Heart left ventricle (tissue), 16 donors: Measurements from ENCODE around the gene PACSIN1. TPM values are rescaled to one million over a fixed set of nuclear protein-coding genes. Genes with fewer than 3 reads are reported as not detected.
A peak's percentile ranks its signal among the peaks of the same experiment; 100 is the strongest.

ENCODE experiments used
- ATAC-seq, 4 donors: fragments of 200-7000 bp; cut with Tn5 transposase; one replicate each; pipeline ENCODE4 v1.9.1; 2020 to 2022; ENCODE audit warnings: moderate library complexity in 4 of 4, mild to moderate bottlenecking in 3 of 4, moderate number of reproducible peaks in 1 of 4
- DNase-seq, 5 donors: peaks; one replicate each; pipeline ENCODE4 v3.0.0-alpha.2; 2020
- H3K27ac ChIP-seq, 12 donors: fragments of 200-600 bp; sonication (generic) in 4 of 12; one replicate each; pipeline versions ENCODE4 v1.5.0 to v1.8.0; 2016 to 2022; ENCODE audit warnings: mild to moderate bottlenecking in 2 of 12
- H3K27me3 ChIP-seq, 9 donors: fragments of 200-600 bp; sonication (generic) in 2 of 9; one replicate each; pipeline versions ENCODE4 v1.5.1 to v1.8.0; 2016 to 2022; ENCODE audit warnings: mild to moderate bottlenecking in 3 of 9
- H3K36me3 ChIP-seq, 9 donors: fragments of 200-600 bp; sonication (generic) in 2 of 9; one replicate each; pipeline versions ENCODE4 v1.5.0 to v1.8.0; 2018 to 2022; ENCODE audit warnings: mild to moderate bottlenecking in 2 of 9
- H3K4me1 ChIP-seq, 12 donors: fragments of 200-600 bp; sonication (generic) in 4 of 12; one replicate each; pipeline versions ENCODE4 v1.5.0 to v1.8.0; 2016 to 2022; ENCODE audit warnings: mild to moderate bottlenecking in 3 of 12
- H3K4me3 ChIP-seq, 12 donors: fragments of 200-600 bp; sonication (generic) in 4 of 12; one replicate each; pipeline versions ENCODE4 v1.5.0 to v1.8.0; 2017 to 2022; ENCODE audit warnings: mild to moderate bottlenecking in 9 of 12, moderate library complexity in 4 of 12
- H3K9me3 ChIP-seq, 12 donors: fragments of 200-600 bp; sonication (generic) in 4 of 12; one replicate each; pipeline versions ENCODE4 v1.5.0 to v1.8.0; 2016 to 2022; ENCODE audit warnings: mild to moderate bottlenecking in 1 of 12
- POLR2A ChIP-seq, 2 donors: fragments of 450-650 bp; IDR thresholded peaks; one replicate each; pipeline ENCODE4 v1.6.1; 2017; ENCODE audit warnings: antibody characterized with exemption in 2 of 2, mild to moderate bottlenecking in 2 of 2, moderate library complexity in 2 of 2
- WGBS, 4 donors: extraction: QIAGEN DNeasy Blood & Tissue Kit in 2 of 4; methylation state at CpG; one replicate each; pipeline versions ENCODE4 v1.1.5 to v1.1.7; 2013 to 2018; 5-methylcytosine and 5-hydroxymethylcytosine counted together
- intact Hi-C, 10 donors: fragments of 100-400 bp; cut with DNase I; formaldehyde crosslinking; loops; one replicate each; pipeline versions ENCODE4 v1.11.1 to v1.14.2; 2022
- polyA plus RNA-seq, 2 donors: library from polyadenylated mRNA; stranded (reverse); fragments of 200-250 nt; gene quantifications; one replicate each; pipeline ENCODE4 v1.2.3, GENCODE V29; 2013
- total RNA-seq, 9 donors: library from RNA; depleted of rRNA in 2 of 9; stranded (reverse); fragments of >200 nt in 2 of 9; fragmentation: NEBNext Ultra II Directional in 3 of 9; extraction: Animal tissue kit (Norgen Biotek cat#: 25700) in 3 of 9; gene quantifications; one replicate each; pipeline versions ENCODE4 v1.1.0 to v1.2.4, GENCODE V29; 2016 to 2023
- TF ChIP-seq, protein P1 (sequence below), 12 donors: fragments of 200-600 bp; sonication (generic) in 4 of 12; IDR thresholded peaks; one replicate each; pipeline versions ENCODE4 v1.5.0 to v1.8.0; 2018 to 2022; ENCODE audit warnings: antibody characterized with exemption in 12 of 12, mild to moderate bottlenecking in 5 of 12
- donor health status: ischemic (EF 13 %, LVEDD 7.1; RV severe dilation, severe dysfunction).
- donor health status: healthy with polysubstance abuse.
- donor health status: DM: no; HTN: yes; CAD: no.
- donor health status: DM: no; HTN: no; CAD: no.
- donor health status: ischemic (EF 25% LVEDD 6.9; RV normal size, moderate dysfunction).
- donor health status: ischemic (EF 25% LVEDD 5.7; RV mildly dilated, moderate dysfunction).
- donor health status: healthy.
- donor health status: DM: yes; HTN: yes; CAD: no.
- donor health status: ischemic (EF 35%, LVEDD 5.7; RV mildly dilated, moderate dysfunction).
- donor health status: nonischemic (EF 11% LVEDD 7.7; RV severe dilation, severe dysfunction).
- donor health status: DM: yes; HTN: yes; CAD: no.
- donor health status: PGD.
- donor health status: ischemic (EF 29% LVEDD 5.4; RV normal size, mild dysfunction).
- donor health status: nonischemic (EF 23%, LVEDD 6.1; RV moderate dilation, normal function).

Gene PACSIN1
- total and polyA plus RNA-seq, 11 donors, result 1.6 to 12.7 (median 6.0) TPM

DNA sequence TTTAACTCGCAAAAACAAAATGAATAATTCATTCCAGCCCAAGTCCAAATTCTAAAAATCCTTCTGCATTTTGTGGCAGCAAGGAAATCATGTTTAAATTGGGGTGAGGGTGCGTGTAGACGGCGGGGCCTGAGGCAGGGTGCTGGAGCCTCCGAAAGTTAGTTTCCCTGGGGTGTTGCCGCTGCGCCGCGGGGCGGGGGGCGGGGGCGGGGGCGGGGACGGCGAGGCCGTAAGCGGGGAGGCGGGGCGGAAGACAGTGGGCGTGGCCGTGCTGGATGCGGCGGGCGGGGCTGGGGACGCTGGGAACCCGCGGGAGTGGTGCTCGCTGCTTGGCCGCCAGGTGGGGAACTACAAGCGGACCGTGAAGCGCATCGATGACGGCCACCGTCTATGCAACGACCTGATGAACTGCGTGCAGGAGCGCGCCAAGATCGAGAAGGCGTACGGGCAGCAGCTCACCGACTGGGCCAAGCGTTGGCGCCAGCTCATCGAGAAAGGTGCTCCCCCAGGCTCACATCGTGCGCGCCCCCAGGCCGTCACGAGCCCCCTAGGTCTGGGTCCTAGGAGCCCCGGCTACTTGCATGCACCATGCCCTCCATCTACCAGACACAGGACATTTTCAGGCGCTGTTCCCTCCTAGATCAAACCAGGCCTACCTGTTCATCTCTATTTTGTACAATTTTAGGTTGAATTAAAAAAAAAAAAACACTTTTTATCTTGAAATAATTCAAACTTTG is 61.3 kb downstream of the PACSIN1 start:
- TF ChIP-seq, protein P1, sequence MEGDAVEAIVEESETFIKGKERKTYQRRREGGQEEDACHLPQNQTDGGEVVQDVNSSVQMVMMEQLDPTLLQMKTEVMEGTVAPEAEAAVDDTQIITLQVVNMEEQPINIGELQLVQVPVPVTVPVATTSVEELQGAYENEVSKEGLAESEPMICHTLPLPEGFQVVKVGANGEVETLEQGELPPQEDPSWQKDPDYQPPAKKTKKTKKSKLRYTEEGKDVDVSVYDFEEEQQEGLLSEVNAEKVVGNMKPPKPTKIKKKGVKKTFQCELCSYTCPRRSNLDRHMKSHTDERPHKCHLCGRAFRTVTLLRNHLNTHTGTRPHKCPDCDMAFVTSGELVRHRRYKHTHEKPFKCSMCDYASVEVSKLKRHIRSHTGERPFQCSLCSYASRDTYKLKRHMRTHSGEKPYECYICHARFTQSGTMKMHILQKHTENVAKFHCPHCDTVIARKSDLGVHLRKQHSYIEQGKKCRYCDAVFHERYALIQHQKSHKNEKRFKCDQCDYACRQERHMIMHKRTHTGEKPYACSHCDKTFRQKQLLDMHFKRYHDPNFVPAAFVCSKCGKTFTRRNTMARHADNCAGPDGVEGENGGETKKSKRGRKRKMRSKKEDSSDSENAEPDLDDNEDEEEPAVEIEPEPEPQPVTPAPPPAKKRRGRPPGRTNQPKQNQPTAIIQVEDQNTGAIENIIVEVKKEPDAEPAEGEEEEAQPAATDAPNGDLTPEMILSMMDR (IDR thresholded peaks at IDR 0.05), result peak; percentile 56 to 94 (median 78)
- no peak for TF ChIP-seq POLR2A (IDR thresholded peaks at IDR 0.05)
- peak overlapping the region in 7 of 12 donors; percentile 47 to 66 (median 56) for H3K27ac ChIP-seq
- ATAC-seq, result peak; percentile 86 to 95 (median 92)

DNA sequence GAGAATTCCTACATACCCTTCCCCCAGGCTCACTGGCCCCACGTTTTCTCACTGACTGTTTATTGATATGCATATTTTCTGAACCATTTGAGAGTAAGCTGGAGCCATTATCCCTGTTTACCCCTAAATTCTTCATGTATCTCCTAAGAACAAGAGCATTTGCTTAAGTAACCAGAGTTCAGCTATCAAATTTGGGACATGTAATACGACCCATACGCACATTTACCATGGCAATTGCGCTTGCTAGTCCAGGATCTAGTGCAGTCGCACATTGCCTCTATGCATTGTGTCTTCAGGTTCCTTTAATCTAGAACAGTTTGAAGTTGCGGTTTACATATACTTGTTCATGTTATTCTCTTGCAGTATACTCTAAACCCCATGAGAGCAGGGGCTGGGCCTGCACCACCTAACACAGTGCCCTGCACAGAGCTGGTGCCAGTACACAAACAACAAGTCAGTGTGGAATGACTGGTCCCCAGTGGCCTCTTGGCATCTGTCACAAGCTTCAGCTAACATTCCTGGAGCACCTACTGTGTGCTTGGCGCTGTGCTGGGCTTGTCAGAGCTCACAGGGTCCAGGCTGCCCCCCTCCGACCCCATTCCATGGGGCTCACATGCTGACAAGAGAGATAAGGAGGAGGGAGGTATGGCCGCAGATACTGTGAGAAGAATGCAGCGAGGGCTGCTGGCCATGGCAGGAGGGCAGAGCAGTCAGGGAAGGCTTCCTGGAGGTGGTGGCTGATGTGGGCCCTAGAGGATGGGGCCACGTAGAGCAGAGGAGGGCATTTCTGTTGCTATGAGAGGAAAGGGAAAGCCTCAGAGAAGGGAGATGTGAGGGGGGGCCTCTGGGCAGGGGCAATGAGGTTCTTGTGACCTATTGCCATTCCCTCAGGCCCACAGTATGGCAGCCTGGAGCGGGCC is 62.1 kb downstream of the PACSIN1 start:
- no peaks in the 10 kb centered on the region for H3K9me3 ChIP-seq
- no peaks in the 10 kb centered on the region for H3K27me3 ChIP-seq
- H3K4me3 ChIP-seq, result peak overlapping the region in 2 of 12 donors; percentile 31 to 39
- no peak overlapping the region for H3K27ac ChIP-seq
- intact Hi-C loops, result loop anchor here in 8 of 10 donors (1.0 to 10.0 kb wide), 5 partner anchors 79 to 614 kb away; partner anchors contain the start of genes ILRUN (in 1 of the 8) and TCP11 (in 1 of the 8)
- peak in 2 of 5 donors; percentile 19 to 24 for DNase-seq
- TF ChIP-seq, protein P1 (IDR thresholded peaks at IDR 0.05), result no peak
- no peak for TF ChIP-seq POLR2A (IDR thresholded peaks at IDR 0.05)
- WGBS, 4 donors, result 78 to 88% (median 82%) methylated on average over 11 to 12 of the region's 12 CpGs
- H3K36me3 ChIP-seq, result no peaks in the 10 kb centered on the region
- peaks cover 0 to 18% (median 8%) of the 10 kb centered on the region in 12 donors for H3K4me1 ChIP-seq
- ATAC-seq, result no peak

More for the DNA sequence above, 61.3 kb downstream of the PACSIN1 start:
- Histone ChIP-seq H3K27me3 (no peaks in the 10 kb centered on the region), H3K4me1 (peaks cover 0 to 18% (median 8%) of the 10 kb centered on the region in 12 donors), H3K9me3 (no peaks in the 10 kb centered on the region), H3K4me3 (peak overlapping the region in 10 of 12 donors; percentile 7 to 57 (median 40)), H3K36me3 (no peaks in the 10 kb centered on the region)
- peak; percentile 95 to 98 (median 96) for DNase-seq
- WGBS, 4 donors, result 4 to 7% (median 5%) methylated on average over 27 to 53 of the region's 53 CpGs
- intact Hi-C loops, result loop anchor here in 8 of 10 donors (1.0 to 10.0 kb wide), 5 partner anchors 80 to 615 kb away; partner anchors contain the start of genes ILRUN (in 1 of the 8) and TCP11 (in 1 of the 8)

DNA sequence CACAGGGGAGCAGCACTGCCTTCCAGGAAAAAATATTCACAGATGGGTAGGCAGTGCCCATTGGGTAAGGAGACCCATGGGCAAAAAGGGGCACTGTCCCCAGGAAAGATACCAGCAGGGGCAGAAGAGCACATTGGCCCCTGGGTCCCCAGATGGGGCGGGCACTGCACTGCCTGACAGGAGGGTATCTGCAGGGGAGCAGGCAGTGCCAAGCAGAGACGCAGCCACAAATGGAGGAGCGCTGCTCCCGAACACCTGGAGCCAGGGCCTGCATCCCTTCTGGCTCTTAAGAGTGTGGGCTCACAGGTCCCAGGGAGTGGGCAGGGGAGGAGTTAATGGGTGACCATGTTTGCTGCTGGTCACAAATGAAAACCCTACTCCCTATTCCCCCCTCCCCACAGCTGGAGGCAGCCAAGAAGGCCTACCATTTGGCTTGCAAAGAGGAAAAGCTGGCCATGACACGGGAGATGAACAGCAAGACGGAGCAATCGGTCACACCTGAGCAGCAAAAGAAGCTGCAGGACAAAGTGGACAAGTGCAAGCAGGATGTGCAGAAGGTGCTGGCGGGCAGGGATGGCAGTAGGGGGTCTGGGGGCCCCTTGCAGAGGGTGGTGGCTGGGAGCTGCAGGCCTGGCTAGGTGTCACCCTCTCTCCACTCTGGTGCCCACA is 63.3 kb downstream of the PACSIN1 start:
- intact Hi-C loops, result loop anchor here in 5 of 10 donors (5.0 to 10.0 kb wide), 4 partner anchors 78 to 613 kb away; partner anchors contain the start of genes ILRUN (in 1 of the 5) and TCP11 (in 1 of the 5)
- peaks cover 0 to 18% (median 8%) of the 10 kb centered on the region in 12 donors for H3K4me1 ChIP-seq
- peak in 3 of 5 donors; percentile 11 to 37 (median 13) for DNase-seq
- H3K36me3 ChIP-seq, result no peaks in the 10 kb centered on the region
- TF ChIP-seq, protein P1 (IDR thresholded peaks at IDR 0.05), result no peak
- TF ChIP-seq POLR2A (IDR thresholded peaks at IDR 0.05), result no peak
- no peak overlapping the region for H3K4me3 ChIP-seq
- no peaks in the 10 kb centered on the region for H3K9me3 ChIP-seq
- no peak overlapping the region for H3K27ac ChIP-seq
- ATAC-seq, result no peak
- 91 to 95% (median 92%) methylated on average over 8 of the region's 8 CpGs for WGBS, 4 donors
- H3K27me3 ChIP-seq, result no peaks in the 10 kb centered on the region
